Measurements from ENCODE around the gene NDUFS7. TPM values are rescaled to one million over a fixed set of nuclear protein-coding genes. Genes with fewer than 3 reads are reported as not detected.

NDUFS7 gene
- total and polyA plus RNA-seq, 12 donors: 4.7 to 286 (median 148) TPM

GRCh38 chr19:1379126-1379905 is 4.4 kb upstream of the NDUFS7 start:
- peaks cover 13 to 17% of the 10 kb centered on the region in 2 donors for H3K4me1 ChIP-seq (replicated peaks in 1 of 2)
- no peaks in the 10 kb centered on the region for H3K9me3 ChIP-seq (replicated peaks in 1 of 3)
- TF ChIP-seq POLR2A (IDR thresholded peaks at IDR 0.05) (no peak), CTCF (IDR thresholded peaks at IDR 0.05) (no peak)
- H3K4me3 ChIP-seq: no peak overlapping the region
- H3K27ac ChIP-seq: peak overlapping the region in 1 of 5 donors; percentile 10
- intact Hi-C loops (cut with DNase I): no loop called here
- 77 to 85% (median 81%) methylated on average over 14 to 27 of the region's 27 CpGs for WGBS, 4 donors
- no peaks in the 10 kb centered on the region for H3K27me3 ChIP-seq
- DNase-seq: no peak
- peaks cover 0 to 17% of the 10 kb centered on the region in 2 donors for H3K36me3 ChIP-seq (replicated peaks in 1 of 2)

GRCh38 chr19:1379961-1380489 is 3.7 kb upstream of the NDUFS7 start:
- H3K27ac ChIP-seq: peak overlapping the region in 1 of 5 donors; percentile 10
- peaks cover 0 to 17% of the 10 kb centered on the region in 2 donors for H3K36me3 ChIP-seq (replicated peaks in 1 of 2)
- no peak overlapping the region for H3K4me3 ChIP-seq
- H3K9me3 ChIP-seq (replicated peaks in 1 of 3): no peaks in the 10 kb centered on the region
- peaks cover 20 to 22% of the 10 kb centered on the region in 2 donors for H3K4me1 ChIP-seq (replicated peaks in 1 of 2)
- intact Hi-C loops (cut with DNase I): loop anchor here in 1 of 2 donors (10.0 kb wide), 1 partner anchor 95 kb away; the partner anchor contains the start of gene EFNA2
- H3K27me3 ChIP-seq: no peaks in the 10 kb centered on the region
- WGBS, 4 donors: 46 to 68% (median 55%) methylated on average over 9 to 12 of the region's 12 CpGs
- TF ChIP-seq POLR2A (IDR thresholded peaks at IDR 0.05): no peak
- no peak for TF ChIP-seq CTCF (IDR thresholded peaks at IDR 0.05)
- no peak for DNase-seq

- peak overlapping the region in 2 of 5 donors; percentile 26 to 79 for H3K27ac ChIP-seq
- no peak for TF ChIP-seq POLR2A (IDR thresholded peaks at IDR 0.05)
- TF ChIP-seq CTCF (IDR thresholded peaks at IDR 0.05): no peak
- no peaks in the 10 kb centered on the region for H3K27me3 ChIP-seq
- 77 to 87% (median 82%) methylated on average over 3 of the region's 3 CpGs for WGBS, 4 donors
- no peaks in the 10 kb centered on the region for H3K9me3 ChIP-seq (replicated peaks in 1 of 3)
- peaks cover 0 to 6% of the 10 kb centered on the region in 2 donors for H3K36me3 ChIP-seq (replicated peaks in 1 of 2)
- intact Hi-C loops (cut with DNase I): loop anchor here in 1 of 2 donors (10.0 kb wide), 1 partner anchor 97 kb away; the partner anchor contains the start of gene EFNA2
- DNase-seq: no peak
- H3K4me1 ChIP-seq (replicated peaks in 1 of 2): peaks cover 28 to 35% of the 10 kb centered on the region in 2 donors
- no peak overlapping the region for H3K4me3 ChIP-seq
Measured at GRCh38 chr19:1382250-1382649, 1.5 kb upstream of the NDUFS7 start.

- Histone ChIP-seq H3K9me3 (replicated peaks in 1 of 3) (no peaks in the 10 kb centered on the region), H3K27ac (peak overlapping the region in 2 of 5 donors; percentile 3 to 90), H3K36me3 (replicated peaks in 1 of 2) (peaks cover 0 to 1% of the 10 kb centered on the region in 2 donors), H3K4me3 (no peak overlapping the region), H3K4me1 (replicated peaks in 1 of 2) (peaks cover 28 to 35% of the 10 kb centered on the region in 2 donors), H3K27me3 (no peaks in the 10 kb centered on the region)
- no peak for DNase-seq
- 11 to 16% (median 13%) methylated on average over 9 of the region's 9 CpGs for WGBS, 4 donors
- intact Hi-C loops (cut with DNase I): loop anchor here in 1 of 2 donors (10.0 kb wide), 1 partner anchor 98 kb away; the partner anchor contains the start of gene EFNA2
- TF ChIP-seq POLR2A (IDR thresholded peaks at IDR 0.05) (no peak), CTCF (IDR thresholded peaks at IDR 0.05) (no peak)
Measured at GRCh38 chr19:1383017-1383311, 743 bp upstream of the NDUFS7 start.
